Measurements from ENCODE around the gene SNAI3. TPM values are rescaled to one million over a fixed set of nuclear protein-coding genes. Genes with fewer than 3 reads are reported as not detected.

The SNAI3 gene
- total and polyA plus RNA-seq, 9 of the 15 experiments (the other 6 are each of a cell fraction or from before 2014, with no cell fraction given): 0.04 to 4.1 (median 0.80) TPM; not detected in 1

- TF ChIP-seq HINFP (tag; conservative IDR thresholded peaks at IDR 0.05; ENCODE audit: low read depth) (no peak), SRSF3 (IDR thresholded peaks at IDR 0.05; ENCODE audit: insufficient read depth, low read length) (no peak), TCF7 (IDR thresholded peaks at IDR 0.05; ENCODE audit: borderline replicate concordance) (no peak), POU5F1 (IDR thresholded peaks at IDR 0.05; ENCODE audit: borderline replicate concordance, low read depth, low read length, partially characterized antibody) (no peak), PCBP1 (IDR thresholded peaks at IDR 0.05; ENCODE audit: low read depth, low read length, poor library complexity, severe bottlenecking) (peak; percentile 69), ZNF764 (CRISPR knock-in tag; IDR thresholded peaks at IDR 0.05; ENCODE audit: low read depth) (no peak), ZNF584 (CRISPR knock-in tag; IDR thresholded peaks at IDR 0.05; ENCODE audit: low read depth) (no peak)
- TF ChIP-seq, protein P1, sequence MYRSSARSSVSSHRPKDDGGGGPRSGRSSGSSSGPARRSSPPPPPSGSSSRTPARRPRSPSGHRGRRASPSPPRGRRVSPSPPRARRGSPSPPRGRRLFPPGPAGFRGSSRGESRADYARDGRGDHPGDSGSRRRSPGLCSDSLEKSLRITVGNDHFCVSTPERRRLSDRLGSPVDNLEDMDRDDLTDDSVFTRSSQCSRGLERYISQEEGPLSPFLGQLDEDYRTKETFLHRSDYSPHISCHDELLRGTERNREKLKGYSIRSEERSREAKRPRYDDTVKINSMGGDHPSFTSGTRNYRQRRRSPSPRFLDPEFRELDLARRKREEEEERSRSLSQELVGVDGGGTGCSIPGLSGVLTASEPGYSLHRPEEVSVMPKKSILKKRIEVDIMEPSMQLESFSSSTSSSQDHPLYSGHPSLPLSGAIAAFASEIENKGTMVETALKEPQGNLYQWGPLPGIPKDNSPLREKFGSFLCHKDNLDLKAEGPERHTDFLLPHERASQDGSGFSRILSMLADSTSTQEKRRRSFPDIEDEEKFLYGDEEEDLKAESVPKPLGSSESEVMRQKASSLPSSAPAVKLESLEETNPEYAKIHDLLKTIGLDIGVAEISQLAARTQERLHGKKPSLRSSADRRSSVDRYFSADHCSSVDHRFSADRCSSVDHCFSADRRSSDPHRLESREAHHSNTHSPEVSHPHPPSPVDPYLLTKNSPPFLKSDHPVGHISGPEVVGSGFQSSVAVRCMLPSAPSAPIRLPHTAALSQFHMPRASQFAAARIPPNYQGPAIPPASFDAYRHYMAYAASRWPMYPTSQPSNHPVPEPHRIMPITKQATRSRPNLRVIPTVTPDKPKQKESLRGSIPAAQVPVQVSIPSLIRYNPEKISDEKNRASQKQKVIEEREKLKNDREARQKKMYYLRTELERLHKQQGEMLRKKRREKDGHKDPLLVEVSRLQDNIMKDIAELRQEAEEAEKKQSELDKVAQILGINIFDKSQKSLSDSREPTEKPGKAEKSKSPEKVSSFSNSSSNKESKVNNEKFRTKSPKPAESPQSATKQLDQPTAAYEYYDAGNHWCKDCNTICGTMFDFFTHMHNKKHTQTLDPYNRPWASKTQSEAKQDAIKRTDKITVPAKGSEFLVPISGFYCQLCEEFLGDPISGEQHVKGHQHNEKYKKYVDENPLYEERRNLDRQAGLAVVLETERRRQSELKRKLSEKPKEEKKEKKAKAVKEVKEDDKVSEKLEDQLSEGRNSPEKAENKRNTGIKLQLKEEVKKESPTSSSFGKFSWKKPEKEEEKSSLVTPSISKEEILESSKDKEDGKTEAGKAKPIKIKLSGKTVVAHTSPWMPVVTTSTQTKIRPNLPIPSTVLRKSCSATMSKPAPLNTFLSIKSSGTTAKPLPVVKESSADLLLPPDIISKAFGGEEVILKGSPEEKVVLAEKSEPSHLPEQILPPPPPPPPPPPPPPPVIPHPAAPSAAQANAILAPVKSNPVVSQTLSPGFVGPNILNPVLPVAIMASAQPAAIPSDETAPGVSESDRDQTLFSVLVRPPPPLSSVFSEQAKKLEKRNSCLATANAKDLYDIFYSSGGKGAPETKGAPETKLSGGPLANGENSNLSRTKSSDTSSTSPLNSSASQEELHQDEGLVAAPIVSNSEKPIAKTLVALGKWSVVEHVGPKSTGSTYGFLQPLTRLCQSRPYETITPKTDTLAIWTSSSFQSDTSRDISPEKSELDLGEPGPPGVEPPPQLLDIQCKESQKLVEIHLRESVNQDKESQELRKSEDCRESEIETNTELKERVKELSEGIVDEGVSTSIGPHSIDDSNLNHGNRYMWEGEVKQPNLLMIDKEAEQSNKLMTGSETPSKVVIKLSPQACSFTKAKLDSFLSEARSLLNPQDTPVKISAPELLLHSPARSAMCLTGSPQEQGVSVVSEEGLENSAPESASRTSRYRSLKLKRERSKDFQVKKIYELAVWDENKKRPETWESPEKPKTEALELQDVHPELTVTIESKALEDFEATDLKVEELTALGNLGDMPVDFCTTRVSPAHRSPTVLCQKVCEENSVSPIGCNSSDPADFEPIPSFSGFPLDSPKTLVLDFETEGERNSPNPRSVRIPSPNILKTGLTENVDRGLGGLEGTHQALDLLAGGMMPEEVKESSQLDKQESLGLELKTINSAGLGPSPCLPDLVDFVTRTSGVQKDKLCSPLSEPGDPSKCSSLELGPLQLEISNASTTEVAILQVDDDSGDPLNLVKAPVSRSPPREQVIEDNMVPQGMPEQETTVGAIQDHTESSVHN (IDR thresholded peaks at IDR 0.05; ENCODE audit: borderline replicate concordance in 1 of 2, low read depth in 1 of 2): no peak
- TF ChIP-seq, protein P2, sequence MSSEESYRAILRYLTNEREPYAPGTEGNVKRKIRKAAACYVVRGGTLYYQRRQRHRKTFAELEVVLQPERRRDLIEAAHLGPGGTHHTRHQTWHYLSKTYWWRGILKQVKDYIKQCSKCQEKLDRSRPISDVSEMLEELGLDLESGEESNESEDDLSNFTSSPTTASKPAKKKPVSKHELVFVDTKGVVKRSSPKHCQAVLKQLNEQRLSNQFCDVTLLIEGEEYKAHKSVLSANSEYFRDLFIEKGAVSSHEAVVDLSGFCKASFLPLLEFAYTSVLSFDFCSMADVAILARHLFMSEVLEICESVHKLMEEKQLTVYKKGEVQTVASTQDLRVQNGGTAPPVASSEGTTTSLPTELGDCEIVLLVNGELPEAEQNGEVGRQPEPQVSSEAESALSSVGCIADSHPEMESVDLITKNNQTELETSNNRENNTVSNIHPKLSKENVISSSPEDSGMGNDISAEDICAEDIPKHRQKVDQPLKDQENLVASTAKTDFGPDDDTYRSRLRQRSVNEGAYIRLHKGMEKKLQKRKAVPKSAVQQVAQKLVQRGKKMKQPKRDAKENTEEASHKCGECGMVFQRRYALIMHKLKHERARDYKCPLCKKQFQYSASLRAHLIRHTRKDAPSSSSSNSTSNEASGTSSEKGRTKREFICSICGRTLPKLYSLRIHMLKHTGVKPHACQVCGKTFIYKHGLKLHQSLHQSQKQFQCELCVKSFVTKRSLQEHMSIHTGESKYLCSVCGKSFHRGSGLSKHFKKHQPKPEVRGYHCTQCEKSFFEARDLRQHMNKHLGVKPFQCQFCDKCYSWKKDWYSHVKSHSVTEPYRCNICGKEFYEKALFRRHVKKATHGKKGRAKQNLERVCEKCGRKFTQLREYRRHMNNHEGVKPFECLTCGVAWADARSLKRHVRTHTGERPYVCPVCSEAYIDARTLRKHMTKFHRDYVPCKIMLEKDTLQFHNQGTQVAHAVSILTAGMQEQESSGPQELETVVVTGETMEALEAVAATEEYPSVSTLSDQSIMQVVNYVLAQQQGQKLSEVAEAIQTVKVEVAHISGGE (CRISPR knock-in tag; IDR thresholded peaks at IDR 0.05): no peak
Observed at GRCh38 chr16:88685156-88686061, 898 bp downstream of the SNAI3 start (continued).

Measured in K562 (cell line).